ENCODE results near the gene FAP.

The FAP gene

DNA sequence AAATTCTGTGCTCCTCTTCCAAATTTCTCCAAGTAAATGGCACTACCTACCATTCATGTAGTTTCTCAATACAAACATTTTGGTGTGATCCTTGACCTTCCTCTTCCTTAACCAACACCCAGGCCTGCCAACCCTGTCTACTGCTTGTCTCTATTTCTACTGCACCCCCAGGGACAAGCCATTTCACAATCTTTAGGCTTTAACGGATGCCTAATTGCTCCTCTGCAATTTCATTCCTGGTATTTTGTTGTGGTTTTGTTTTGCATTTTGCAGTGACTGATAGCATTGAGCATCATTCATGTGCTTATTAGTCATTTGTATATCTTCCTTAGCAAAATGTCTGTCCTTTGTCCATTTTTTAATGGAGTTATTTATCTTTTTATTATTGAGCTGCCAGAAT lies 10.0 kb downstream of the FAP start:
- DNase-seq (ENCODE audit: low spot score): no peak
- TF ChIP-seq, protein P1, sequence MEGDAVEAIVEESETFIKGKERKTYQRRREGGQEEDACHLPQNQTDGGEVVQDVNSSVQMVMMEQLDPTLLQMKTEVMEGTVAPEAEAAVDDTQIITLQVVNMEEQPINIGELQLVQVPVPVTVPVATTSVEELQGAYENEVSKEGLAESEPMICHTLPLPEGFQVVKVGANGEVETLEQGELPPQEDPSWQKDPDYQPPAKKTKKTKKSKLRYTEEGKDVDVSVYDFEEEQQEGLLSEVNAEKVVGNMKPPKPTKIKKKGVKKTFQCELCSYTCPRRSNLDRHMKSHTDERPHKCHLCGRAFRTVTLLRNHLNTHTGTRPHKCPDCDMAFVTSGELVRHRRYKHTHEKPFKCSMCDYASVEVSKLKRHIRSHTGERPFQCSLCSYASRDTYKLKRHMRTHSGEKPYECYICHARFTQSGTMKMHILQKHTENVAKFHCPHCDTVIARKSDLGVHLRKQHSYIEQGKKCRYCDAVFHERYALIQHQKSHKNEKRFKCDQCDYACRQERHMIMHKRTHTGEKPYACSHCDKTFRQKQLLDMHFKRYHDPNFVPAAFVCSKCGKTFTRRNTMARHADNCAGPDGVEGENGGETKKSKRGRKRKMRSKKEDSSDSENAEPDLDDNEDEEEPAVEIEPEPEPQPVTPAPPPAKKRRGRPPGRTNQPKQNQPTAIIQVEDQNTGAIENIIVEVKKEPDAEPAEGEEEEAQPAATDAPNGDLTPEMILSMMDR (IDR thresholded peaks at IDR 0.05; ENCODE audit: borderline replicate concordance, control extremely low read depth, extremely low read depth, insufficient read depth, missing control alignments): no peak
- in situ Hi-C loops (cut with MboI; ENCODE audit: low sequenced_read_pairs, unreplicated experiment): no loop called here

- no peak for DNase-seq (ENCODE audit: low spot score)
- TF ChIP-seq, protein P1 (IDR thresholded peaks at IDR 0.05; ENCODE audit: borderline replicate concordance, control extremely low read depth, extremely low read depth, insufficient read depth, missing control alignments): no peak
- in situ Hi-C loops (cut with MboI; ENCODE audit: low sequenced_read_pairs, unreplicated experiment): no loop called here
Measured at GRCh38 chr2:162232671-162233070, 10.6 kb downstream of the FAP start.

GRCh38 chr2:162232027-162232426 lies 11.2 kb downstream of the FAP start:
- DNase-seq (ENCODE audit: low spot score): no peak
- in situ Hi-C loops (cut with MboI; ENCODE audit: low sequenced_read_pairs, unreplicated experiment): no loop called here

DNA sequence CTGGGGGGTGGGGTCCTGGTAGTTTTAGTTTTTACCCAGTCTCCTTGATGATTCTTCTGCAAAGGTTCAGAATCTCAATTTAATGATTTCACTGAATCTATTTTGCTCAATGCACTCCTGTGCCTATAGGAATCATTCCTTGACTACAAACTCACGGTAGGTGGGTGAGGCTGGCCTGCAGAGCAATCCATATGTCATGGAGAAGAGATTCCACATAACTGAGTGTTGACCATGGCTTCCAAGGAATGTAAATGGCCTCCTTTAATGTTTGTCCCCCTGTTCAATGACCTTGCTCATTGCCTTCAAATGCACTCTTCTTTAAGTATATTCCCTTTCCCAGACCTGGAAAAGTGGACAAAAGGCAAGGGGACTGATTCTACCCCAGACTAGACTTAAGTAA lies 12.5 kb downstream of the FAP start:
- TF ChIP-seq, protein P1 (IDR thresholded peaks at IDR 0.05; ENCODE audit: borderline replicate concordance, control extremely low read depth, extremely low read depth, insufficient read depth, missing control alignments): no peak
- in situ Hi-C loops (cut with MboI; ENCODE audit: low sequenced_read_pairs, unreplicated experiment): no loop called here
- no peak for DNase-seq (ENCODE audit: low spot score)

More at GRCh38 chr2:162232027-162232426, 11.2 kb downstream of the FAP start:
- TF ChIP-seq, protein P1 (IDR thresholded peaks at IDR 0.05; ENCODE audit: borderline replicate concordance, control extremely low read depth, extremely low read depth, insufficient read depth, missing control alignments): no peak

GRCh38 chr2:162226836-162227235 lies 16.4 kb downstream of the FAP start:
- TF ChIP-seq, protein P1 (IDR thresholded peaks at IDR 0.05; ENCODE audit: borderline replicate concordance, control extremely low read depth, extremely low read depth, insufficient read depth, missing control alignments): no peak
- in situ Hi-C loops (cut with MboI; ENCODE audit: low sequenced_read_pairs, unreplicated experiment): no loop called here
- DNase-seq (ENCODE audit: low spot score): no peak

DNA sequence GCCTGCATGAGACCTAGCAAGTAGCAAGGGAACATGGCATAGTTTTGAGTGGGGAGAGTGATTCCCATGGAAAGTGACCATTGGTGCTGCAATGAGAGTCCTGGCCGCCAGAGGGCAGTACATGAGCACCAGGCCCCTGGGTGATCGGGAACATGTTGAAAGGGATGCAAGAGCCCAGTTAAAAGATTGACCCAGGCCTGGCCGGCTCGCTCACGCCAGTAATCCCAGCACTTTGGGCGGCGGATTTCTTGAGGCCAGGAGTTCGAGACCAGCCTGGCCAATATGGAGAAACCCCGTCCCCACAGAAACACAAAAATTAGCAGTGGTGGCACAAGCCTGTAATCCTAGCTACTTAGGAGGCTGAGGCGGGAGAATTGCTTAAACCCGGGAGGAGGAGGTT lies 22.2 kb downstream of the FAP start:
- peak; percentile 60 for DNase-seq (ENCODE audit: low spot score)
- TF ChIP-seq, protein P1 (IDR thresholded peaks at IDR 0.05; ENCODE audit: borderline replicate concordance, control extremely low read depth, extremely low read depth, insufficient read depth, missing control alignments): peak; percentile 92
- in situ Hi-C loops (cut with MboI; ENCODE audit: low sequenced_read_pairs, unreplicated experiment): no loop called here

- in situ Hi-C loops (cut with MboI; ENCODE audit: low sequenced_read_pairs, unreplicated experiment): no loop called here
- TF ChIP-seq, protein P1 (IDR thresholded peaks at IDR 0.05; ENCODE audit: borderline replicate concordance, control extremely low read depth, extremely low read depth, insufficient read depth, missing control alignments): no peak
Measured at GRCh38 chr2:162220368-162220767, 22.9 kb downstream of the FAP start.

More at GRCh38 chr2:162220368-162220767, 22.9 kb downstream of the FAP start:
- no peak for DNase-seq (ENCODE audit: low spot score)
